ENCODE results near the gene CCDC66. TPM values are rescaled to one million over a fixed set of nuclear protein-coding genes. Genes with fewer than 3 reads are reported as not detected.
A peak's percentile ranks its signal among the peaks of the same experiment; 100 is the strongest.
"Not testable (repeated sequence)": the region's sequence is repeated elsewhere in the genome, so short reads cannot be mapped to it uniquely, and the experiment has no call there.

Gene CCDC66
- total and polyA plus RNA-seq, 2 donors (not counting 1 experiment from before 2014, with no cell fraction given) = 12.3 to 53.7 TPM

GRCh38 chr3:56557831-56558170 is 826 bp downstream of the CCDC66 start:
- intact Hi-C loops (cut with micrococcal nuclease) = loop anchor here (1.0 to 10.0 kb wide), 4 partner anchors 124 to 1451 kb away; partner anchors contain the start of gene FLNB
- no peaks in the 10 kb centered on the region for H3K27me3 ChIP-seq (replicated peaks in 1 of 4; ENCODE audit: control extremely low read depth in 1 of 4, control insufficient read depth in 3 of 4, insufficient read depth in 4 of 4, low read length in 3 of 4)
- ChIA-PET POLR2A (no interaction called here), CTCF (no interaction called here)
- Mint-ChIP-seq H3K4me3 (peak overlapping the region; percentile 99), H3K9me3 (ENCODE audit: insufficient read depth) (no peaks in the 10 kb centered on the region), H3K4me1 (peaks cover 19% of the 10 kb centered on the region), H3K27me3 (no peaks in the 10 kb centered on the region), H3K27ac (peak overlapping the region; percentile 97)
- H3K9ac ChIP-seq (ENCODE audit: low read length) = peak overlapping the region; percentile 76
- no CpG with 5 or more reads among the region's 7 CpGs for WGBS (ENCODE audit: insufficient coverage)
- H3K36me3 ChIP-seq (replicated peaks in 1 of 2; ENCODE audit: control extremely low read depth in 1 of 2, control insufficient read depth in 1 of 2, extremely low read depth in 1 of 2, insufficient read depth in 2 of 2, low read length in 1 of 2) = peaks cover 12% of the 10 kb centered on the region in 2 experiments
- peaks cover 18% of the 10 kb centered on the region for H3K79me2 ChIP-seq (ENCODE audit: control insufficient read depth, insufficient read depth, low read length)
- H3K27ac ChIP-seq (ENCODE audit: low read length in 2 of 2) = peak overlapping the region; percentile 87 to 91
- H3K4me2 ChIP-seq (replicated peaks; ENCODE audit: low read depth, low read length, poor library complexity, severe bottlenecking) = peak overlapping the region; percentile 78
- peak overlapping the region; percentile 83 to 97 (median 91) for H3K4me3 ChIP-seq (ENCODE audit: control extremely low read depth in 1 of 5, extremely low read depth in 1 of 5, insufficient read depth in 1 of 5, low read depth in 2 of 5, low read length in 4 of 5)
- peak overlapping the region; percentile 87 for H2AFZ ChIP-seq (ENCODE audit: insufficient read depth, low read depth, low read length, poor library complexity, severe bottlenecking)
- H4K20me1 ChIP-seq (ENCODE audit: control insufficient read depth, insufficient read depth, low read length, poor library complexity, severe bottlenecking) = no peaks in the 10 kb centered on the region
- peaks cover 7 to 8% of the 10 kb centered on the region in 2 donors for H3K4me1 ChIP-seq (ENCODE audit: control insufficient read depth in 2 of 2, insufficient read depth in 2 of 2, low read length in 2 of 2)
- no peak for ATAC-seq (ENCODE audit: low read depth)
- TF ChIP-seq CTCF (IDR thresholded peaks at IDR 0.05) = peak; percentile 27
- no peak for TF ChIP-seq EZH2 (IDR thresholded peaks at IDR 0.05; ENCODE audit: borderline replicate concordance, insufficient read depth, low read depth, low read length, poor library complexity, severe bottlenecking)
- no peaks in the 10 kb centered on the region for H3K9me3 ChIP-seq (ENCODE audit: control extremely low read depth in 1 of 3, control insufficient read depth in 2 of 3, insufficient read depth in 1 of 3, low read length in 2 of 3)
- DNase-seq = no peak

DNA sequence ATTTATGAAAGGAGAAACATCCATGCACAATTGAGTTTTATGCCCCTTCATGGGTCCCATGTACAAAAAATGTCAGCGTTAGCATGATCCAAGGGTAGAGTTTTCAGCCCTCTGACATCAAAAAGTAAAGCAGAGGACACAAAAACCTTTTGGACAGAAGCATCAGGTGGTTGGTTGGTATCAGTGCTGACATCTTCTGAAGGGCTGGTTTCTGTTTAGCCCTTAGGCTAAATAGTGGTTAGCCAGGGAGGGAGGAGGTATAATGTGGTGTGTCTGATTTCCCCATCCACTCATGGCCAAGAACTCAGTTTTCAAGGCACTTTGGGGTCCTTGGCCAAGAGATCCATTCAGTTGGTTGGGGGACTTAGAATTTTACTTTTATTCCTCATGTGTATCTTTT is 16.5 kb downstream of the CCDC66 start:
- no peak overlapping the region for H3K4me2 ChIP-seq (replicated peaks; ENCODE audit: low read depth, low read length, poor library complexity, severe bottlenecking)
- H2AFZ ChIP-seq (ENCODE audit: insufficient read depth, low read depth, low read length, poor library complexity, severe bottlenecking) = no peak overlapping the region
- H3K27ac ChIP-seq (ENCODE audit: low read length in 2 of 2) = no peak overlapping the region
- TF ChIP-seq CTCF (IDR thresholded peaks at IDR 0.05) (no peak), EZH2 (IDR thresholded peaks at IDR 0.05; ENCODE audit: borderline replicate concordance, insufficient read depth, low read depth, low read length, poor library complexity, severe bottlenecking) (no peak)
- DNase-seq (no peak), ATAC-seq (ENCODE audit: low read depth) (no peak)
- peaks cover 2 to 23% of the 10 kb centered on the region in 2 experiments for H3K36me3 ChIP-seq (replicated peaks in 1 of 2; ENCODE audit: control extremely low read depth in 1 of 2, control insufficient read depth in 1 of 2, extremely low read depth in 1 of 2, insufficient read depth in 2 of 2, low read length in 1 of 2)
- intact Hi-C loops (cut with micrococcal nuclease) = no loop called here
- no peaks in the 10 kb centered on the region for H3K4me1 ChIP-seq (ENCODE audit: control insufficient read depth in 2 of 2, insufficient read depth in 2 of 2, low read length in 2 of 2)
- H3K9ac ChIP-seq (ENCODE audit: low read length) = no peak overlapping the region
- H3K27me3 Mint-ChIP-seq = no peaks in the 10 kb centered on the region
- no peak overlapping the region for H3K4me3 ChIP-seq (ENCODE audit: control extremely low read depth in 1 of 5, extremely low read depth in 1 of 5, insufficient read depth in 1 of 5, low read depth in 2 of 5, low read length in 4 of 5)
- H3K9me3 Mint-ChIP-seq (ENCODE audit: insufficient read depth) = no peaks in the 10 kb centered on the region
- H4K20me1 ChIP-seq (ENCODE audit: control insufficient read depth, insufficient read depth, low read length, poor library complexity, severe bottlenecking) = no peaks in the 10 kb centered on the region
- H3K27me3 ChIP-seq (replicated peaks in 1 of 4; ENCODE audit: control extremely low read depth in 1 of 4, control insufficient read depth in 3 of 4, insufficient read depth in 4 of 4, low read length in 3 of 4) = no peaks in the 10 kb centered on the region
- H3K27ac Mint-ChIP-seq = no peak overlapping the region
- POLR2A ChIA-PET = no interaction called here
- no CpG with 5 or more reads among the region's 1 CpG for WGBS (ENCODE audit: insufficient coverage)
- H3K4me3 Mint-ChIP-seq = no peak overlapping the region
- CTCF ChIA-PET = no interaction called here
- H3K9me3 ChIP-seq (ENCODE audit: control extremely low read depth in 1 of 3, control insufficient read depth in 2 of 3, insufficient read depth in 1 of 3, low read length in 2 of 3) = peaks cover 0 to 2% (median 0%) of the 10 kb centered on the region in 3 donors
- H3K79me2 ChIP-seq (ENCODE audit: control insufficient read depth, insufficient read depth, low read length) = peaks cover 3% of the 10 kb centered on the region
- peaks cover 20% of the 10 kb centered on the region for H3K4me1 Mint-ChIP-seq

DNA sequence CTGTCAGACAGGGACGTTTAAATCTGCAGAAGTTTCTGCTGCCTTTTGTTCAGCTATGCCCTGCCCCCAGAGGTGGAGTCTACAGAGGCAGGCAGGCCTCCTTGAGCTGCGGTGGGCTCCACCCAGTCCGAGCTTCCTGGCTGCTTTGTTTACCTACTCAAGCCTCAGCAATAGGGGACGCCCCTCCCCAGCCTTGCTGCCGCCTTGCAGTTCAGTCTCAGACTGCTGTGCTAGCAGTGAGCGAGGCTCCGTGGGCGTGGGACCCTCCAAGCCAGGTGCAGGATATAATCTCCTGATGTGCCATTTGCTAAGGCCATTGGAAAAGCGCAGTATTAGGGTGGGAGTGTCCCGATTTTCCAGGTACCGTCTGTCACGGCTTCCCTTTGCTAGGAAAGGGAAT is 25.0 kb downstream of the CCDC66 start:
- H2AFZ ChIP-seq (ENCODE audit: insufficient read depth, low read depth, low read length, poor library complexity, severe bottlenecking); H3K9ac ChIP-seq (ENCODE audit: low read length); H3K27me3 Mint-ChIP-seq; POLR2A ChIA-PET; H3K4me3 ChIP-seq (ENCODE audit: control extremely low read depth in 1 of 5, extremely low read depth in 1 of 5, insufficient read depth in 1 of 5, low read depth in 2 of 5, low read length in 4 of 5); H3K9me3 Mint-ChIP-seq (ENCODE audit: insufficient read depth); H3K27me3 ChIP-seq (replicated peaks in 1 of 4; ENCODE audit: control extremely low read depth in 1 of 4, control insufficient read depth in 3 of 4, insufficient read depth in 4 of 4, low read length in 3 of 4); H4K20me1 ChIP-seq (ENCODE audit: control insufficient read depth, insufficient read depth, low read length, poor library complexity, severe bottlenecking); intact Hi-C loops (cut with micrococcal nuclease); DNase-seq; H3K36me3 ChIP-seq (replicated peaks in 1 of 2; ENCODE audit: control extremely low read depth in 1 of 2, control insufficient read depth in 1 of 2, extremely low read depth in 1 of 2, insufficient read depth in 2 of 2, low read length in 1 of 2); H3K4me1 ChIP-seq (ENCODE audit: control insufficient read depth in 2 of 2, insufficient read depth in 2 of 2, low read length in 2 of 2); H3K4me2 ChIP-seq (replicated peaks; ENCODE audit: low read depth, low read length, poor library complexity, severe bottlenecking); H3K27ac Mint-ChIP-seq; H3K27ac ChIP-seq (ENCODE audit: low read length in 2 of 2); ATAC-seq (ENCODE audit: low read depth); H3K4me3 Mint-ChIP-seq; H3K79me2 ChIP-seq (ENCODE audit: control insufficient read depth, insufficient read depth, low read length): not testable (repeated sequence)
- WGBS (ENCODE audit: insufficient coverage) = 92% methylated on average over 5 of the region's 12 CpGs
- CTCF ChIA-PET = interaction anchor here (1.3 kb wide), 1 partner anchor 10 kb away, joined by 3 read pairs; no protein-coding TSS in a partner anchor
- peaks cover 16% of the 10 kb centered on the region for H3K4me1 Mint-ChIP-seq
- H3K9me3 ChIP-seq (ENCODE audit: control extremely low read depth in 1 of 3, control insufficient read depth in 2 of 3, insufficient read depth in 1 of 3, low read length in 2 of 3) = peaks cover 0 to 10% (median 0%) of the 10 kb centered on the region in 3 donors
